NCI-H1436 treated with DMSO at 0.1 percent for 48 hours (cell line): ENCODE data around the gene LCMT2.

Source experiments
- DNase-seq: peaks from one replicate; lab custom pipeline; 2025; lab: John Stamatoyannopoulos, UW

The LCMT2 gene

DNA sequence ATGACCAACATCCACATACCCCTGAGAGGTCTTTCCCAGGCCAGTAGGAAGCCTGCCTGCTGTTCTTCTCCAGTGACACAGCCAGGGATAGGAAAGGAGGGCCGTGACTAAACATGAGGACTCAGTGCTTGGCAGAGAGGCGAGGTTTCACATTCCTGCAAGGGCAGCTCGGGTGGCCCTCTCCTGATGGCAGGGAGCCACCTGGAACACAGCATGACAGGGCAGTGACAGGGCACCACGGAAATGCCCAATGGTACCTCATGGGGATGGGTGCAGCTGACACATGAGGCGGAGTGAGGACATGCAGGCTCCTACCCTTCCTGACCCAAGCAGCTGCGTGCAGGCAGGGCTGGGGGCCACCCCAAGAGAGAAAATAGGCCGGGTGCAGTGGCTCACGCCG lies 56.2 kb downstream of the LCMT2 start:
- DNase-seq = no peak
